HFF-Myc (cell line): ENCODE results near the gene RERE.

ENCODE experiments used
- DNase-seq: peaks from one replicate; pipeline ENCODE4 v3.0.0-alpha.2; 2011; ENCODE audit warnings: low read depth; ENCODE audit errors: extremely low read depth
- H3K4me3 ChIP-seq: replicated peaks from 2 replicates; pipeline ENCODE4 v1.5.1; 2011; ENCODE audit warnings: low read depth, mild to moderate bottlenecking, control low read depth, low read length
- CTCF ChIP-seq: IDR thresholded peaks from 2 replicates; pipeline ENCODE4 v1.5.1; 2012; ENCODE audit warnings: mild to moderate bottlenecking, low read depth, low read length, control low read depth; ENCODE audit errors: missing control alignments

RERE gene

GRCh38 chr1:8378981-8379470, 438.4 kb downstream of the RERE start:
- H3K4me3 ChIP-seq, result no peak overlapping the region
- DNase-seq, result no peak
- no peak for TF ChIP-seq CTCF

DNA sequence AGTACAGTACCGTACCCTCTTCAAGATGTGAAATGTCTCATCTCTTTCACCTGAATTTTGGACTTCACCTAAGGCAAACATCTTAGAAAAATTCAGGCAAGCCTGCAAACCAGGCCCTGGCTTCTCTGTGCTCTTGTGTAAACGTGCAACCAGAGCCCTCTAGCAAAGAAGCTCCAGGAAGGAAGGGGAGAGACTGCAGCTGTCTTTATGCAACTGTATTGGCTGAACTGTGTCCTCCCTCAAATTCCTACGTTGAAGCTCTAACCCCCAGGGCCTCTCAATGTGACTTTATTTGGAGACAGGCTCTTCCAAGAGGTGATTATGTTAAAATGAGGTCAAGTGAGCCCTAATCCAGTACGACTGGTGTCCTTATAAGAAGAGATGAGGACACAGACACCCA, 439.3 kb downstream of the RERE start:
- no peak for TF ChIP-seq CTCF
- DNase-seq, result no peak
- H3K4me3 ChIP-seq, result no peak overlapping the region

DNA sequence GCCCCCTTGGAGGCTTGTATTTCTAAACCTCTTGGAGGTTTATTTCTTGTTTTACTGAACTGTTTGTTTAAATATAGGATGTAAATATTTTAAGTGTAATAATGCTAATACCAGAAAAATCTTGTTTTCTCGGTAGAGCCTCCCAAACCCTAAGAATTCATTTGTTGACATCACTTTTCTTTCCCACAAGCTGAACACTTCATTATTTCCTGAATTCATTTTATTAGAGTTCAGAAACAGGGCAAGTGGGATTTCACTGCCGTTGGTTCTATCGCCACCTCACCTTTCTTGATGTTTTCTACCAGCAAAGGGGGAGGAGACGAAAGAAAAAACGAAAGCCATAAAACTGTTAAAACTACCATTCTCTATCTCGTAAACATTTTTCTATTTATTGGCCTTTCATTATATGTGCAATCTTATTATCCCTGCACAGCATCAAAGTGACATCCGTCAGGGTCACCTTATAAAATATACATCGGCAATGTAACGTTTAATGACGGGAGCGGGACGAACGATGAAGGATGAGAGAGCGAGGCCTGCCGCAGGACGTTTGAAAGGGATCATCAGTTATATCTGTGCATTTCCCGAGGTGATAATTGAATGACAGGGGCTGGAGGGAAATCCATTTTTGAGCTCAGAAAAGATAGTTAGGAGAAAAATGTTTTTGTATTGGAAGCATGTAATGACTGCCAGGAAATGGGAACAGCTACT, 440.0 kb downstream of the RERE start:
- H3K4me3 ChIP-seq, result no peak overlapping the region
- TF ChIP-seq CTCF, result no peak
- no peak for DNase-seq

- H3K4me3 ChIP-seq, result no peak overlapping the region
- DNase-seq, result no peak
- no peak for TF ChIP-seq CTCF
These were observed 441.0 kb downstream of the RERE start for GRCh38 chr1:8376358-8376840.

DNA sequence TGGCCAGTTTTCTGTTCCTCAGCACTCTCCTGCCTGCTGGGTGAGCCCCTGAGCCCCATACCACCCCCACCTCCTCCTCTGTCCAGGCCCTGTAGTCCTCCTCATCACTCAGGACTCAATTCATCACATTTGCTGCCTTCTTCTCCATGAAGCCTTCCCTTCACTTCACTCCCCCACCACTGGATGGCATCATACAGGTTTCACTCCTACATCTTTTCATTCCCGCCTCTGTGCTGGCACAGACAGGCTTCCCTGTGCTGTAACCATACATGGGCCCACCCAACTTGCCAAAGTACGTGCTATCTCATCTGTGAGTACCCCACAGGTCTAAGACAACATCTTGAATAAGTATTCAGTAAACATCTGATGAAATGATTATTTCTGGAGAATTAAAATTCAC, 442.6 kb downstream of the RERE start:
- TF ChIP-seq CTCF, result peak; percentile 36
- no peak overlapping the region for H3K4me3 ChIP-seq
- DNase-seq, result no peak

DNA sequence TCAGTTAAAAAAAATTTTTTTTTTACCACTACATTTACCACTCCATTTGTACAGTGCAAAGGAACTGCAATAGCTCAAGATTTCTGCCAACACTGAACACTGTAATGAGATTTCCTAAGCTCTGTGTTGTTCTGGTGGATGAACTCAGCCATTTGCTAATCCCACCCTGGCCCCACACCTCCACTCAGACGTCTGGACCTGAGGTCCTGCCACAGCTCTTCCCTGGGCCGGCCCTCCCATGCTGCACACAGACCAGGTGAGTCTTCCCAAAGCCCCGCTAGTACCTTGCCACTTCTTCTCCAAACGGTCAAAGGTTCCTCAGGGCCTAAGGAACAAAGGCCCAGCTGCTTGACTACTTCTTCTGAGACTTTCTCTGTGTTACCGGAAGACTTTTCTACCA, 443.1 kb downstream of the RERE start:
- no peak for TF ChIP-seq CTCF
- H3K4me3 ChIP-seq, result no peak overlapping the region
- DNase-seq, result no peak
